ENCODE results near the gene CNTNAP2.

GRCh38 chr7:146606628-146607027, 490.0 kb downstream of the CNTNAP2 start:
- TF ChIP-seq, protein P1, sequence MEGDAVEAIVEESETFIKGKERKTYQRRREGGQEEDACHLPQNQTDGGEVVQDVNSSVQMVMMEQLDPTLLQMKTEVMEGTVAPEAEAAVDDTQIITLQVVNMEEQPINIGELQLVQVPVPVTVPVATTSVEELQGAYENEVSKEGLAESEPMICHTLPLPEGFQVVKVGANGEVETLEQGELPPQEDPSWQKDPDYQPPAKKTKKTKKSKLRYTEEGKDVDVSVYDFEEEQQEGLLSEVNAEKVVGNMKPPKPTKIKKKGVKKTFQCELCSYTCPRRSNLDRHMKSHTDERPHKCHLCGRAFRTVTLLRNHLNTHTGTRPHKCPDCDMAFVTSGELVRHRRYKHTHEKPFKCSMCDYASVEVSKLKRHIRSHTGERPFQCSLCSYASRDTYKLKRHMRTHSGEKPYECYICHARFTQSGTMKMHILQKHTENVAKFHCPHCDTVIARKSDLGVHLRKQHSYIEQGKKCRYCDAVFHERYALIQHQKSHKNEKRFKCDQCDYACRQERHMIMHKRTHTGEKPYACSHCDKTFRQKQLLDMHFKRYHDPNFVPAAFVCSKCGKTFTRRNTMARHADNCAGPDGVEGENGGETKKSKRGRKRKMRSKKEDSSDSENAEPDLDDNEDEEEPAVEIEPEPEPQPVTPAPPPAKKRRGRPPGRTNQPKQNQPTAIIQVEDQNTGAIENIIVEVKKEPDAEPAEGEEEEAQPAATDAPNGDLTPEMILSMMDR (IDR thresholded peaks at IDR 0.05): no peak
- TF ChIP-seq POLR2A (IDR thresholded peaks at IDR 0.05): no peak

Measured in heart left ventricle (tissue), 13 donors.